Stimulated activated CD8-positive, alpha-beta memory T cell treated with anti-CD3 and anti-CD28 coated beads, Interleukin-15, amount 100 ng/mL, for 24 hours (primary cell): Measurements from ENCODE around the gene GALNT12.

Source experiments
- DNase-seq: peaks from one replicate; pipeline ENCODE4 v3.0.0-alpha.2; 2020; ENCODE audit warnings: low read depth

The GALNT12 gene

GRCh38 chr9:98880311-98881015 lies 73.0 kb downstream of the GALNT12 start:
- no peak for DNase-seq

DNA sequence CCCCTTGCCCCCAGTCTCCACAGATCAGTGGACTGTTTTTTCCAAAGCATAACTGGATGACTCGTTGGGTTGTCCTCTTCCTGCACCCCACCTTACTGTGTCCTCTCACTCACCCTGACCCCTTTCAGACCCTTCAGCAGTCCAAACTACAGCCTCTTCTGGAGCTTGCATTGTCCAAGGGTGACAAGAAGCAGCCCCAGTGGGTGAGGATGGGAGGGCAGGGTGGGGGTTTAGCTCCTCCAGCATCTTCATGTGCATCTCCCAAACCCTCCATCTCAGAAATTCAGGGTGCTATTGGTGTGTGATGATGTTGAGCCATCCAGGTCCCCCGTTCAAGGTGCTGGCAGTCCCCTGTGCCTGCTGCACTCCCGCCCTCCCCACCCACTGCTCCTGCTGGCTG lies 73.9 kb downstream of the GALNT12 start:
- DNase-seq, result no peak

GRCh38 chr9:98881836-98882568 lies 74.5 kb downstream of the GALNT12 start:
- no peak for DNase-seq

DNA sequence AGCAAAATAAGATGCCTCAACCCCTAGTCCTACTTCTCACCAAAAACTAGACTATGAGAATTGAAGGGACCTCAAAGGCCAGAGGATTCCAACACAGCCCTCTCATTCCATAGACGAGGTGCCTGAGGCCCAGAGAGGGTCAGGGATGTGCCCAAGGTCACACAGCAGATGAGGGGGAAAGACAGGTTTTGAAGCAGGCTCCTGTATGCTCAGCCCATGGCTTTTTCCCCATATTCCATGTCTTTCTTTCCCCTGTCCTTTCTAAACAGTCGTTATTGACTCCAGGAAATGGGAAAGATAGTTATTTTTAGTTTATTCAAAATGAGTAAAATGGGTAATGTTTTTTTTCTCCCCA lies 75.1 kb downstream of the GALNT12 start:
- DNase-seq, result no peak

DNA sequence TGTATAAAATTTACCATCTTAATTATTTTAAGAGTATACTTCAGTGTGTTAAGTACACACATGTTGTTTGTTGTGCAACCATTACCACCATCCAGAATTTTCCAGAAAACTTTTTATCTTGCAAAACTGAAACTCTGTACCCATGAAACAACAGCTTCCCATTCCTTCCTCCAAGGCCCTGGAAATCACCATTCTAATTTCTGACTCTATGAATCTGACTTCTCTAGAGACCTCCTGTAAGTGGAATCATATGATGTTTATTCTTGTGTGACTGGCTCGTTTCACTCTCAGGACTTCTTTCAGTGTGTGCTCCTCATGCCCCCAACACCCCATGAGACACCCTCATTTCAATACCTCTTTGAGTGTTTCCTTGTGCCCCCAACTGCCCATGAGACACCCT lies 75.8 kb downstream of the GALNT12 start:
- no peak for DNase-seq

- no peak for DNase-seq
These were observed 77.4 kb downstream of the GALNT12 start for GRCh38 chr9:98884849-98885248.

DNA sequence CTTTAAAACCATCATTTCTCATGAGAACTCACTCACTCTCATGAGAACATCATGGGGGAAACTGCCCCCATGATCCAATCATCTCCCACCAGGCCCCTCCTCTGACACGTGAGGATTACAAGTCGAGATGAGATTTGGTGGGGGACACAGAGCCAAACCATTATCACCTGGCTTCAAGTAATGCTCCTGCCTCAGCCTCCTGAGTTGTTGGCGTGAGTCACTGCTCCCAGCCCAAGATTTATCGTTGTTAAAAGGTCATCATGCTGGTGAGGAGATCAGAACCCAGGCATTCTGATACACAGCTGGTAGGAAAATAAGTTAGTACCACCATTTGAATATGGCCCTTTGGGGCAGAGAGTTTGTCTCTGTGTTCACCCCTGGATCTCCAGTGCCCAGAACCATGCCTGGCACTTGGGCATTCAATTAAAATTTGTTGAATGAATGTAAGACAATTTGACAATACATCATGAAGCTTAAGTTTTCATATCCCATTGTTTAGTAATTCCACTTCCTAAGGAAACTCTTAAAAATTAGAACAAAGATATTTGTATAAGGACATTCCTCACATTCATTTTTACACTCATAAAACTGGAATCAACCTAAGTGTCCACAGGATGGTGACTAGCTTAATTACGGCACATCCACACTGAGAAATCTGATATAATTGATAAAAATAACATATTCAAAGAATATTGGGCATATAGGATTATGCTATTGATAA lies 78.3 kb downstream of the GALNT12 start:
- DNase-seq, result no peak

- no peak for DNase-seq
These were observed 79.3 kb downstream of the GALNT12 start for GRCh38 chr9:98886691-98887229.

GRCh38 chr9:98887918-98888510 lies 80.5 kb downstream of the GALNT12 start:
- DNase-seq, result no peak

DNA sequence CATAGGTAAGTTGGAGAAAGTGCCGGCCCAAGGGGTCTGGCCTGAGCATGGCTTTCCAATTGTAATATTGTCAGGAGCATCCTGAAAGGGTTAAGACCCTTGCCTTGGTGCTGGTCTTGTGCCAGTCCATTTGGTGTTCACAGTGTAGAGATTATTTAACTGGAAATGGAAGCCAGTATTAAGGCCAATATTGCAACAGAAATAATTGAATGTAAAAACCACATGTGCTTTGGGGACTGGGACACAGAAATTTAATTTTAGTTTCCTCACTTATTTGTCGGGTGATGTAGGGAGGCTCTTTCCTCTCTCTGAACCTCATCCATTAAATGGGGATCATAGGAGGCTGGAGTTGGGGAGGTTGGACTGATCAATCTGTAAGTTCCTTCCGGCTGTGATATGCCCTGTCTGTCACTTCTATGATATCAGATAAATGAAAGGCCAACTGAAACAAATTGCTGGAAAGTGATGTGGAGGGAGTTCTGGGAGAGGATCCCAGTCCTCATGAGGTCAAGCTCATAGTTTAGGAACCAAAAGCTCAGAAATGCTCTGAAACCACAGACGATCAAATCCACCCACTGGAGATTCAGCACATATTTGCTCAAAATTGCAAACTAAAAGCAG lies 81.4 kb downstream of the GALNT12 start:
- DNase-seq, result no peak

- DNase-seq, result no peak
These were observed 82.8 kb downstream of the GALNT12 start for GRCh38 chr9:98890256-98890655.

DNA sequence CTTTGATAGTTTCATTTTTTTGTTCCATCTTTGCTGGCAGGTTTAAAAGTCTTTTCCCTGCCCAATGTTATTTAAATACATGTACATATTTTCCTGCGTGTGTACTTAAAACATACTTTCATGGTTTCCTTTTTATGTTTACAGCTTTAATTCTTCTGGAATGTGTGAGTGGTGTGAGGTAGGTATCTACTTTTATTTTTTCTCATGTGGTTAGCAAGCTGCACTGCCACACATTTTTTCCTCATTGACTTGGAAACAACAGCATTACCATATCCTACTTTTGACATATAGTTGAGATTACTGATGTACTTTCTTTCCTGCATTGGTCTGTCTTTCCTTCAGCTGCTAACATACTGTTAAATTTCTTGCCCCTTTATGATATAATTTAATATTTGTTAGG lies 84.8 kb downstream of the GALNT12 start:
- no peak for DNase-seq

GRCh38 chr9:98892690-98893089 lies 85.2 kb downstream of the GALNT12 start:
- DNase-seq, result no peak

- no peak for DNase-seq
These were observed 86.7 kb downstream of the GALNT12 start for GRCh38 chr9:98894171-98894570.

DNA sequence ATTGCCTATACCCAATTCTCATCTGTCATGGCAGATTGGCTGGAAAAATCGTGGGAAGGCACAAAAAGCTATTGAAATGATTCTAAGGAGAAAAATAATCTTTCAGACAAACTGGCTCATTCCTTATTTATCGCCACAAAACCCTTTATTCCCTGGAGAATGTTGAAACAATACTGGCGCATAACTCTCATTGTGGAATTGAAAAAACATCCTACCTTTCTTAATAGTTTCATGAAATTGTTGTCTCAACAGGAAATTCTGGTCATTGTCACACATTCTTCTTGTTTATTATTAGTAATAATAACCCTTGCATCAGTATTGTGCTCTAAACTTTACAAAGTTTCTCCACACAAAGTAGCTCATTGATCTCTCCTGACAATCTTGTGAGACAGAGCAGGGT lies 87.3 kb downstream of the GALNT12 start:
- no peak for DNase-seq

- no peak for DNase-seq
These were observed 89.2 kb downstream of the GALNT12 start for GRCh38 chr9:98896632-98897031.

GRCh38 chr9:98897745-98898144 lies 90.3 kb downstream of the GALNT12 start:
- no peak for DNase-seq

DNA sequence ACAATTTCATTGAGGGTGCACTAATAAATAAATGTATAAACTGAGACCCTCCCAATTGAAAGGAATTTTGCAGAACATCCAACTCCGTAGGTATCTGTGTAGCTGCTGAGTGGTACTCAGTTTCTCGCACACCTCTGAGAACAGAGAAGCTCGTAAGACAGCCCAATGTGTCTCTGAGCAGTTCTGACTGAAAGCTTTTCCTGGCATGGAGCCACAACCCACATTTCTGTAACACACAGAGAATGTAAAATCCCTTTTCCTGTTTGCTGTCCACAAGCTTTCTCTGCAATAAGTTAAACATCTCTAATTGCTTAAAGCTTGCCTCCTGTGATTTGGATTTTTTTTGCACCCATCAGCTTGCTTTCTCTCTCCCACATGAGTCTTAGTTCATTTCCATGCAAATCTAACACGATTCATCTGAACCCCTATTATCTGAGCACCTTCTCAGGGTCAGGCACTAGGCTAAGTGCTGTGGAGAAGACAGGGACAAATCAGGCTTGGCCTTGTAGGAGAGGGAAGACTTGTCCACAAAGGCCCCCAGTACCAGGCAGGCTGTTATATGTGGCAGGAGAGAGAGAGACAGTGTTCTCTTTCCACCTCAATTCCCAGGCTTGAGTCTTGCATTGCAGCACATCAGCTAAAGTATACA lies 92.1 kb downstream of the GALNT12 start:
- no peak for DNase-seq
